Activated naive CD4-positive, alpha-beta T cell treated with anti-CD3 and anti-CD28 coated beads, Interleukin-2, amount 10 ng/mL, durations not matched to agents 7 days and 5 days (primary cell): ENCODE results near the gene TMCO6.

Source experiments
- CTCF ChIA-PET: fragments of 350-600 bp; sonication (Branson Sonifier 250); formaldehyde crosslinking; loops from one replicate; lab custom pipeline; 2021; ENCODE audit warnings: antibody characterized with exemption; lab: Charles Lee
- DNase-seq: peaks from one replicate; pipeline ENCODE4 v3.0.0-alpha.2; 2020
- H3K27ac Mint-ChIP-seq: one replicate; pipeline ENCODE4 v1.8.0; 2021; ENCODE audit warnings: mild to moderate bottlenecking, moderate library complexity, mixed read lengths
- H3K27me3 Mint-ChIP-seq: one replicate; pipeline ENCODE4 v1.8.0; 2021; ENCODE audit warnings: mild to moderate bottlenecking, mixed read lengths
- H3K36me3 Mint-ChIP-seq: one replicate; pipeline ENCODE4 v1.8.0; 2021; ENCODE audit warnings: mixed read lengths
- H3K4me1 Mint-ChIP-seq: one replicate; pipeline ENCODE4 v1.8.0; 2021; ENCODE audit warnings: mixed read lengths
- H3K4me3 Mint-ChIP-seq: one replicate; pipeline ENCODE4 v1.8.0; 2021; ENCODE audit warnings: mild to moderate bottlenecking, moderate library complexity, mixed read lengths
- H3K9me3 Mint-ChIP-seq: one replicate; pipeline ENCODE4 v1.8.0; 2021; ENCODE audit warnings: mixed read lengths

TMCO6 gene

DNA sequence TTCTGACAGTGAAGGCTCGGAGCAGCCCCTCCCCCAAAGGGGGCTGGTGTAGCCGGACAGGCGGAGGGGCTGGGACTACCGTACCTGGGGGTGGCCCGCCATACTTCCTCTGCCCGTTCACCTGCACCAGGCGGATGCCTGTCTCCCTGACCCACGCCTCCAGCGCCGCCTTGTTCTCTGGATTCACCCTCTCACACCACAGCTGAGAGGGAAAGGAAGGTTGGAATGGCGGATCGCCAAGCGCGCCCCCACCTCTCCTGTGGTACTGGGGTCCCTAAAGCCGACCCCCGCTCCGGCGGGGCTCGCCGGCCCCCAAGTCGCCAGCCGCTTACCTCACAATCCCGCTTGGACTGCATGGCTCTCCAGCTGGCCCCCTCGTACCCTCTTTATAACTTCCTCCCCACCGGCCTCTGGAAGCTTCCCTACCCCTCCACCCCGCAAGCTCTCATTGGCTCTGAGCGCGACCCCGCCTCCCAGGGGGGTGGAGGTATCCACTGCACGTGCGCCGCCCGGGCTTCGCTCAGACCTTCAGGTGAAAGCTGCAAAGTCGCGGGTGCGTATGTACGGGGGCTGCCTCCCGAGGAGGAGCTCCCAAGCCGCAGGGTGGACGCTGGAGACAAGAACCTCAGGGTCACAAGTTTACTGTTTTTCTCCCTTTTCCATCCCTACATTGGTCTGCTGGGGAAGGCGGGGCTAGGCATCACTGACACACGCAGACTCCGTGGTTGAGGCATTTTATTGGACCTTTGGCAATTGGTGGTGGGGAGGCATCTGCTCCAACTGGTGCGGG lies 34.1 kb downstream of the TMCO6 start, which contains the start of gene DND1:
DND1 (minus strand) TSS at position 390 of the 790 bp plus-strand sequence; CDS start at position 356, 34 bp downstream.
- CTCF ChIA-PET, result no interaction called here
- no peak within 1 kb of the TSS for H3K27ac Mint-ChIP-seq

DNA sequence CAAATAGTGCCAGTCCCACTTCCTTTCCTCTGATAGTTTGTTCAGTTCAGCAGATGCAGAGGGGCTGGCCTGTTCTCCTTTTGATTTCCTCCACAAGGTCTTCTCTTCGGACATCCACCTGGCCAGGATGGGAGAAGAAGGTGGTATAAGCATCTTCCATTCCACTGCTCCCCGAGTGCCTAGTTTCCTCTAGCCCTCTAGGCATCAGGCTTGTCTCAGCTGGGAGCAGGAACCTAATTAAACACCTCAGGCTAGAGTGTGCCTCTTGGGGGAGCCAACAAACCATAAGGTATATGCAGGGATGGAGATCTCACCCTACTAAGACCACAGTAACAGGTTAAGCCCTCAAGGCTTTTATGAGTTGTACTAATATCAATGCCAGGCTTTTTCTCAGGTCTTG lies 35.0 kb downstream of the TMCO6 start:
- no peak overlapping the region for H3K27ac Mint-ChIP-seq
- H3K9me3 Mint-ChIP-seq, result no peaks in the 10 kb centered on the region
- DNase-seq, result no peak
- CTCF ChIA-PET, result interaction anchor here (1.1 kb wide), 1 partner anchor 36 kb away, joined by 4 read pairs; no protein-coding TSS in a partner anchor
- H3K4me1 Mint-ChIP-seq, result no peaks in the 10 kb centered on the region
- H3K36me3 Mint-ChIP-seq, result peaks cover 48% of the 10 kb centered on the region
- H3K27me3 Mint-ChIP-seq, result no peaks in the 10 kb centered on the region
- H3K4me3 Mint-ChIP-seq, result no peak overlapping the region

More for the DNA sequence above, 34.1 kb downstream of the TMCO6 start, which contains the start of gene DND1:
- peaks cover 53% of the 10 kb centered on the region for H3K36me3 Mint-ChIP-seq
- H3K4me3 Mint-ChIP-seq, result no peak within 1 kb of the TSS
- no peaks in the 10 kb centered on the region for H3K4me1 Mint-ChIP-seq
- no peak for DNase-seq
- no peaks in the 10 kb centered on the region for H3K27me3 Mint-ChIP-seq
- no peaks in the 10 kb centered on the region for H3K9me3 Mint-ChIP-seq

DNA sequence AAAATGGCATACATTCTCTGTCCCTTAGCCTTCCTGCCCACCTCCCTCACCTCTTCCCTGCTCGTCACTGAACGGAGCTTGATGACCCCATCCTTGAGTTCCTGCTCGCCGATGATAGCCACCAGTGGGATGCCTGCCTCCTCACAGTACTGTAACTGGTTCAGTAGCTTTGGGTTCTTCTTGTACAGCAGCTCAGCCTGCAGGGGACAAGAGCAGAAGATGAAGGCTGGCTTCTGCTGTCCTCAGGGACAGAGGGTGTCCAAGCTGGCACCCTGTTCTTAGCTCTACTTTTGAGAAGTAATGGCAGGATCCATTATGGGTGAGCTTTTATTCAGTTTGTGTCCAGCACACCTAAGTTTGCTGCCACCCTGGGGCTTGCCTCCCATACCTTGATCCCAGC lies 35.4 kb downstream of the TMCO6 start:
- H3K36me3 Mint-ChIP-seq, result peaks cover 47% of the 10 kb centered on the region
- H3K4me3 Mint-ChIP-seq, result no peak overlapping the region
- H3K9me3 Mint-ChIP-seq, result no peaks in the 10 kb centered on the region
- no peaks in the 10 kb centered on the region for H3K4me1 Mint-ChIP-seq
- H3K27me3 Mint-ChIP-seq, result no peaks in the 10 kb centered on the region
- DNase-seq, result no peak
- CTCF ChIA-PET, result interaction anchor here (1.1 kb wide), 1 partner anchor 36 kb away, joined by 4 read pairs; no protein-coding TSS in a partner anchor
- H3K27ac Mint-ChIP-seq, result no peak overlapping the region

DNA sequence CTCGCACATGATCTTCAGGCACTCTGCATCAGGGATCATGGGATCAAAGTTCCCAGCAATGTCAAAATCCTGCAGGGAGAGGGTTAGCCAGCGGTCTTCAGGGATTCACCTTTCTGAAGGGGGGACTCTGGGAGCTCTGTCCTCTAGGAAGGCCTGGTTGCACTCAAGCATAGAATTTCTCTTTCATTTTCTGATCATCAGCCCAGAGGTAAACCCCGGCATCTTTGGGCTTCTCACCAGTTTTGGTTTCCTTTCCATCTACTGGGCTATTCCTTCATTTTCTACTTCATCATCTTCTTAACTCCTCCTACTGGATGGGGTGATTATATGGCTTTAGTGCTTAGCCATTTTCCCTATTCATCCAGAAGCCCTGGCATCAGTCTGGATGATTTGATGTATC lies 38.7 kb downstream of the TMCO6 start:
- H3K27ac Mint-ChIP-seq, result no peak overlapping the region
- DNase-seq, result no peak
- H3K4me3 Mint-ChIP-seq, result no peak overlapping the region

DNA sequence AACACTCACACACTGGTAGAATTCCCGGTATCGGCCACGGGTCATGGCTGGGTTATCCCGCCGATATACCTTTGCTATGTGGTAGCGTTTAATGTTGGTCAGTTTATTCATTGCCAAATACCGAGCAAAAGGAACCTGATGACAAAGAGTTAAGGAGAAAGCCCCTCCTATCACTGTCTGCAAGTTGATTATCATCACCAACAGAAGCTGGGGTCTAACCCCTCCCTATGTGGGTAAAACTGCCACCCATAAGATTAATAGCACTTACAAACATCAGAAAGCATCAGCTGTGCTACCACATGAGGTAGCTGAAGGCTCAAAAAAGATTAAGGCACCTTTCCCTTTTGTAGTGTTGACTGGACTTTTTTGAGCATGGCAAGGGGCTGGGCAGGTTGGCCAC lies 39.7 kb downstream of the TMCO6 start:
- CTCF ChIA-PET, result no interaction called here
- no peak overlapping the region for H3K27ac Mint-ChIP-seq

More for the DNA sequence above, 38.7 kb downstream of the TMCO6 start:
- no peaks in the 10 kb centered on the region for H3K4me1 Mint-ChIP-seq
- H3K27me3 Mint-ChIP-seq, result no peaks in the 10 kb centered on the region
- H3K9me3 Mint-ChIP-seq, result no peaks in the 10 kb centered on the region
- CTCF ChIA-PET, result interaction anchor here (0.6 to 0.9 kb wide), 3 partner anchors 9 to 879 kb away, joined by 3 read pairs; no protein-coding TSS in a partner anchor
- peaks cover 46% of the 10 kb centered on the region for H3K36me3 Mint-ChIP-seq

DNA sequence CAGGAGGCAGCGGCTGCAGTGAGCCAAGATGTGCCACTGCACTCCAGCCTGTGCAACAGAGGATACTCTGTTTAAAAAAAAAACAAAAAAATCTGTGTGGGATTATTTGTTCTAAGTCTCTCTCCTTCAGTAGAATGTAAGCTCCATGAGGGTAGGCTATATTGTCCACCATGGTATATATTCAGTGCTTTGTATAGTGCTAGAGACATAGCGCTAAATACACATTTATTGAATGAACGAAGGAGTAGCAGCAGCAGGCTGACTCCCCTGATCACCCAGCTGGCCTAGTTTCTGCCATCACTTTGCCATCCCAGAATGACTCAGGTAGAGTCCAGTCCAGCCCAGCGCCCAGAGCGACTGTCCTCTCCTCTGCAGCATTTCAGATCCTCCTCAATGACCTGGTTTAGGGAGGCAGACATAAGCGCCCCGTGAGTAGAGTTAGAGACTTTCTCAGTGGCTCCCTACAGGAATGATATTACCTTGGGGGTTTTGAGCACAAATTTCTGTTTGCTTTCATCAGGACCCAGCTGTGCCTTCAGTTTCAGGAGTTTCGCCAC lies 51.2 kb downstream of the TMCO6 start:
- H3K4me3 Mint-ChIP-seq, result peak overlapping the region; percentile 100
- CTCF ChIA-PET, result interaction anchor here (0.9 to 1.0 kb wide), 2 partner anchors 9 to 141 kb away, joined by 3 to 4 read pairs; partner anchors contain the start of gene ZMAT2
- peak overlapping the region; percentile 94 for H3K27ac Mint-ChIP-seq
- H3K4me1 Mint-ChIP-seq, result peaks cover 55% of the 10 kb centered on the region
- peaks cover 36% of the 10 kb centered on the region for H3K36me3 Mint-ChIP-seq
- H3K27me3 Mint-ChIP-seq, result no peaks in the 10 kb centered on the region
- DNase-seq, result no peak
- H3K9me3 Mint-ChIP-seq, result no peaks in the 10 kb centered on the region

More for the DNA sequence above, 39.7 kb downstream of the TMCO6 start:
- no peak for DNase-seq
- Mint-ChIP-seq H3K27me3 (no peaks in the 10 kb centered on the region), H3K4me3 (no peak overlapping the region), H3K36me3 (peaks cover 49% of the 10 kb centered on the region), H3K4me1 (no peaks in the 10 kb centered on the region), H3K9me3 (no peaks in the 10 kb centered on the region)

DNA sequence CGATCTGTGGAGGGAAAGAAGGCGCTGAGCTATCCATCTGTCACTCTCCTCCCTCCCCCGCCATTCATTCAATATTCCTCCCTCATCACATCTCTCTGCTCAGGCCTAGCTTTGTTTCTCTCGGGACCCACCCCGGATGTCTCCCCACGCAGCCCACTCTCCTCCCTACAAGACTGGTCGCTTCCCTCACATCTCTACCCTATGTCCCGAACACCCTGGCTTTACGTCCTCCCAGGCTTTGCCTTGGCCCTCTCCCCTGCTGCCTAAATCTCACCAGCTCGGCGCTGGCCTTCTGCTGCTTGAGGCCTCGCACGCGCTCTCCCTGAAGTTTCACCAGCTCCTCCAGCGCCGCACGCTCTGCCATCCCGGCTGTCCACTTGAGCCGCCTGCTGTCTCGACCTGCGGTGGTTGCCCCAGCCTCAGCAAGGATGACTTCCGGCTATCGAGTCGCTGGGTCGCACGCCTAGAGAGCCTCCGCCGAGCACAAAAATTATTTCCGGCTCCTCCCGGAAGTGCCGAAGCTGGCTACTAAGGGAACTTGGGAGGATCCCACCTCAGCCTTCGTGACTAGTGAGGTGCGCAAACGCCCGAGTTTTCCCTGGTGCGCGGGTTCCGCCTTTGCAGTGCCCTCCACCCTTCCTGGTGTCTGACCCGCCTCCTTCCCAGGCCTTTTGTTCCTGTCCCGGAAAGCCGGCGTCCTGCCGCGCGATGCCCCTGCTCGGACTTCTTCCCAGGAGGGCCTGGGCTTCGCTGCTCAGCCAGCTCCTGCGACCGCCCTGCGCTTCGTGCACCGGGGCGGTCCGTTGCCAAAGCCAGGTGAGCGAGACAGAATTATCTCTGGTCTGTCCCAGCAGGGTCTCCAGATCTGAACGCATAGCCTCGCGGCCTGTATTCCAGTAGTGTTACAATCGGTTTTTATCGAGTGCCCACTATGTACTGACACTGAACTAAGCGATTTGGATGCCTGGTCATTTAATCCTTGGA lies 52.0 kb downstream of the TMCO6 start, which contains the start of the genes HARS1 and HARS2:
HARS1 (minus strand) TSS at position 430 of the 984 bp plus-strand sequence; CDS start at position 364, 66 bp downstream.
HARS2 (plus strand) TSS at position 515 of the 984 bp plus-strand sequence; CDS start at position 709, 194 bp downstream.
- Mint-ChIP-seq H3K36me3 (peaks cover 42% of the 10 kb centered on the region), H3K4me1 (peaks cover 55% of the 10 kb centered on the region), H3K9me3 (no peaks in the 10 kb centered on the region), H3K4me3 (peak within 1 kb of the TSS; percentile 100), H3K27me3 (no peaks in the 10 kb centered on the region), H3K27ac (peak within 1 kb of the TSS; percentile 94)
- DNase-seq, result peak; percentile 90
- CTCF ChIA-PET, result interaction anchor here (0.9 to 1.0 kb wide), 2 partner anchors 9 to 142 kb away, joined by 3 to 4 read pairs; partner anchors contain the start of gene ZMAT2

DNA sequence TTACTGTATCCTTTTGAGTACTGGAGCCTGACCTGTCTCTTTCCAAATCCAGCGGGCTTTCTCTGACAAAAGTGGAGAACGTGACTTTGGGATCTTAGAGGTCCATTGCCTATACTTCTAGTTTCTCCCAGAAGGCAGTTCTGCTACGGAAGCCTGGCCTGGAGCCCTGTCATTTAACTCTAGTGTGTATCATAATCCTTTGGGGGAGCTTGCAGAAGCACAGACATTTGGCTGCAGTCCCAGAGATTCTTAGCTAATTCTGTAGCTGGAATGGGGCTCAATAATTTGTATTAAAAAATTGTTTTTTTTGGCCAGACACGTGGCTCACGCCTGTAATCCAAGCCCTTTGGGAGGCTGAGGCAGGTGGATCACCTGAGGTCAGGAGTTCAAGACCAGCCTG lies 55.0 kb downstream of the TMCO6 start:
- Mint-ChIP-seq H3K4me1 (peaks cover 48% of the 10 kb centered on the region), H3K9me3 (no peaks in the 10 kb centered on the region), H3K27ac (no peak overlapping the region), H3K27me3 (no peaks in the 10 kb centered on the region), H3K36me3 (peaks cover 63% of the 10 kb centered on the region), H3K4me3 (no peak overlapping the region)
- CTCF ChIA-PET, result no interaction called here
- DNase-seq, result no peak
